B cell (primary cell): ENCODE data around the gene GPRIN2. TPM values are rescaled to one million over a fixed set of nuclear protein-coding genes. Genes with fewer than 3 reads are reported as not detected.

Experiments
- ATAC-seq: fragments of 200-7000 bp; cut with Tn5 transposase; one replicate; pipeline ENCODE4 v1.10.0; 2021; ENCODE audit warnings: low read depth, mild to moderate bottlenecking, moderate number of reproducible peaks, moderate library complexity
- CTCF ChIA-PET: fragments of 350-600 bp; sonication (Branson Sonifier 250); formaldehyde crosslinking; loops from one replicate; lab custom pipeline; 2021; ENCODE audit warnings: antibody characterized with exemption, inconsistent platforms; lab: Charles Lee
- POLR2A ChIA-PET: fragments of 350-600 bp; sonication (Branson Sonifier 250); formaldehyde crosslinking; loops from one replicate; lab custom pipeline; 2021; ENCODE audit warnings: antibody characterized with exemption; lab: Charles Lee
- DNase-seq: peaks from one replicate; pipeline ENCODE4 v3.0.0; 2013
- H2AFZ ChIP-seq: 2 replicates; pipeline ENCODE4 v1.6.1; 2012; ENCODE audit warnings: mild to moderate bottlenecking, low read depth, low read length; ENCODE audit not compliant: insufficient read depth, poor library complexity, severe bottlenecking
- H3K27ac ChIP-seq, 2 donors: 1 replicate in 1 of 2; 2 replicates in 1 of 2; pipeline ENCODE4 v1.5.1; 2012 to 2013; ENCODE audit warnings: low read length in 2 of 2, mild to moderate bottlenecking in 2 of 2, moderate library complexity in 1 of 2
- H3K27me3 ChIP-seq, 4 experiments: fragments of 200-600 bp in 1 of 4; sonication (generic) in 1 of 4; replicated peaks in 1 of 4; 1 replicate in 2 of 4; 2 replicates in 2 of 4; pipeline versions ENCODE4 v1.6.1 to v1.7.0; 2013 to 2016; ENCODE audit warnings: low read length in 3 of 4, mild to moderate bottlenecking in 2 of 4, mixed read lengths in 1 of 4, moderate library complexity in 1 of 4; ENCODE audit not compliant: insufficient read depth in 4 of 4, control insufficient read depth in 3 of 4; ENCODE audit errors: control extremely low read depth in 1 of 4
- H3K36me3 ChIP-seq, 2 experiments: replicated peaks in 1 of 2; 1 replicate in 1 of 2; 2 replicates in 1 of 2; pipeline versions ENCODE4 v1.6.1 to v1.7.1; 2013; ENCODE audit warnings: low read length in 1 of 2; ENCODE audit not compliant: insufficient read depth in 2 of 2, control insufficient read depth in 1 of 2; ENCODE audit errors: control extremely low read depth in 1 of 2, extremely low read depth in 1 of 2
- H3K4me1 ChIP-seq, 2 donors: fragments of 200-600 bp in 1 of 2; sonication (generic) in 1 of 2; 1 replicate in 1 of 2; 2 replicates in 1 of 2; pipeline versions ENCODE4 v1.5.1 to v1.6.1; 2013 to 2017; ENCODE audit warnings: low read length in 2 of 2; ENCODE audit not compliant: control insufficient read depth in 2 of 2, insufficient read depth in 2 of 2
- H3K4me2 ChIP-seq: replicated peaks from 2 replicates; pipeline ENCODE3; 2012; ENCODE audit warnings: mild to moderate bottlenecking, low read depth, low read length; ENCODE audit not compliant: poor library complexity, severe bottlenecking
- H3K4me3 ChIP-seq, 5 experiments: fragments of 200-600 bp in 1 of 5; sonication (generic) in 1 of 5; 1 replicate in 3 of 5; 2 replicates in 2 of 5; pipeline versions ENCODE4 v1.5.1 to v1.7.0; 2011 to 2016; ENCODE audit warnings: low read length in 4 of 5, mild to moderate bottlenecking in 4 of 5, low read depth in 2 of 5, control low read depth in 1 of 5, moderate library complexity in 1 of 5; ENCODE audit not compliant: insufficient read depth in 1 of 5; ENCODE audit errors: control extremely low read depth in 1 of 5, extremely low read depth in 1 of 5
- H3K79me2 ChIP-seq: fragments of 200-600 bp; sonication (generic); one replicate; pipeline ENCODE4 v1.6.0; 2016; ENCODE audit warnings: low read length; ENCODE audit not compliant: control insufficient read depth, insufficient read depth
- H3K9ac ChIP-seq: fragments of 200-600 bp; sonication (generic); 2 replicates; pipeline ENCODE4 v1.6.1; 2017; ENCODE audit warnings: mild to moderate bottlenecking, low read length, moderate library complexity
- H3K9me3 ChIP-seq, 3 donors: one replicate each; pipeline versions ENCODE4 v1.6.1 to v1.7.1; 2013; ENCODE audit warnings: low read length in 2 of 3; ENCODE audit not compliant: control insufficient read depth in 2 of 3, insufficient read depth in 1 of 3; ENCODE audit errors: control extremely low read depth in 1 of 3
- H4K20me1 ChIP-seq: 2 replicates; pipeline ENCODE4 v1.6.0; 2012; ENCODE audit warnings: mild to moderate bottlenecking, low read length; ENCODE audit not compliant: insufficient read depth, control insufficient read depth, poor library complexity, severe bottlenecking
- H3K27ac Mint-ChIP-seq: one replicate; pipeline ENCODE4 v1.8.0; 2021; ENCODE audit warnings: mixed read lengths
- H3K27me3 Mint-ChIP-seq: one replicate; pipeline ENCODE4 v1.8.0; 2021; ENCODE audit warnings: mixed read lengths
- H3K4me1 Mint-ChIP-seq: one replicate; pipeline ENCODE4 v1.8.0; 2021; ENCODE audit warnings: mixed read lengths
- H3K4me3 Mint-ChIP-seq: one replicate; pipeline ENCODE4 v1.8.0; 2021; ENCODE audit warnings: mixed read lengths
- H3K9me3 Mint-ChIP-seq: one replicate; pipeline ENCODE4 v1.8.0; 2022; ENCODE audit warnings: mixed read lengths; ENCODE audit not compliant: insufficient read depth
- EZH2 ChIP-seq: IDR thresholded peaks from 2 replicates; pipeline ENCODE4 v1.6.1; 2012; ENCODE audit warnings: borderline replicate concordance, low read depth, mild to moderate bottlenecking, moderate library complexity, low read length; ENCODE audit not compliant: insufficient read depth, poor library complexity, severe bottlenecking
- WGBS: methylation state at CpG from one replicate; pipeline ENCODE4 v1.1.5; 2013; ENCODE audit warnings: missing lambda C conversion rate; ENCODE audit not compliant: insufficient coverage; 5-methylcytosine and 5-hydroxymethylcytosine counted together
- intact Hi-C: fragments of 100-400 bp; cut with micrococcal nuclease; formaldehyde crosslinking; loops from one replicate; pipeline ENCODE4 v1.10.0; 2022
- polyA plus RNA-seq: library from polyadenylated mRNA; depleted of rRNA; stranded (reverse); fragments of >200 nt; gene quantifications from 2 replicates; pipeline ENCODE4 v1.2.3, GENCODE V29; 2012
- total RNA-seq, 2 donors: library from RNA; stranded (reverse); fragments of 120-200 nt in 1 of 2; gene quantifications; 1 replicate in 1 of 2; 2 replicates in 1 of 2; pipeline versions ENCODE4 v1.2.3 to v1.2.4, GENCODE V29; 2013 to 2022
- TF ChIP-seq, protein P1 (sequence below): fragments of 200-600 bp; IDR thresholded peaks from one replicate; pipeline ENCODE4 v1.8.0; 2022; ENCODE audit warnings: antibody characterized with exemption, mild to moderate bottlenecking

Gene GPRIN2
- total and polyA plus RNA-seq, 2 donors (not counting 1 experiment from before 2014, with no cell fraction given), result not detected

DNA sequence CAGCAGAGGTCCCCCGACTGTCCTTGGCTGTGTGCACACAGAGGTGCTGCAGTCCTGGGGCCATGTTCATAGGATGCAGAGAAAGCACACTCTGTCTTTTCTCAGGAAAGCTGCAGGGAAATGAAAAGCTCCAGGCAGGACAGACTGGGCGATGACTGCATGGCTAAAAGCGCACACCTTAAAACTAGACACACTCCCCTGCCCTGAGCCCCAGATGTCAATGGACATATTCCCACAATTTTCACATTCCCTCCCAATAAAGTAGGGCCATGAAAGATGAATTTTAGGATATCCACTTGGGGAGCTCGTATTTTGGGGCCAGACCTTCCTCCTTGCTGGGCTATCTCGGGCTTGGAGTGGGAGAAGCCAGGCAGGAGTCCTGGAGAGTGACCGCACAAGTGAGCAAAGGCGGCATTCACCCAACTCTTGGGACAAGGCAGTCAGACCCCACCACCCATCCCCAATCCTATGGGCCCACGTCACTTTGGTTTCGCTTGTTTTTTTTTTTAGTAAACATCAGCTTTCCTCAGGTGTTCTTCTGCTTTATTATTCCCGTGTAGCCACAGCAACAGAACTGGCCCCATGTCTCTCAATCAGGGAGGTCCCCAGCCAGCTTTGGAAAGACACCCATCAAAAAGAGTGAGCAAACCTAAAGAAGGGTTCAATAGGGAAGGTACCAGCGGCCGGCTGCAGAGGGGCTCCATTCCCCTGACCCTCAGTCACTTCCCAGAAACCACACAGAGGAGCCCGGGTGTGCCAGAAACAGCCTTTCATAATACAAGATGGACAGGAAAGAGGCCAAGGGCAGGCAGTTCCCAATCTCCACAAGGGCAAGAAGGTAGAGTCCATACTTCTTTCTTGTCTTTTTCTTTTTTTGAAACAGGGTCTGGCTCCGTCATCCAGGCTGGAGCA, 12.7 kb downstream of the GPRIN2 start:
- no peak overlapping the region for H3K4me2 ChIP-seq
- H3K9me3 ChIP-seq, result peaks cover 0 to 5% (median 0%) of the 10 kb centered on the region in 3 donors
- intact Hi-C loops, result no loop called here
- TF ChIP-seq EZH2, result no peak
- TF ChIP-seq, protein P1, sequence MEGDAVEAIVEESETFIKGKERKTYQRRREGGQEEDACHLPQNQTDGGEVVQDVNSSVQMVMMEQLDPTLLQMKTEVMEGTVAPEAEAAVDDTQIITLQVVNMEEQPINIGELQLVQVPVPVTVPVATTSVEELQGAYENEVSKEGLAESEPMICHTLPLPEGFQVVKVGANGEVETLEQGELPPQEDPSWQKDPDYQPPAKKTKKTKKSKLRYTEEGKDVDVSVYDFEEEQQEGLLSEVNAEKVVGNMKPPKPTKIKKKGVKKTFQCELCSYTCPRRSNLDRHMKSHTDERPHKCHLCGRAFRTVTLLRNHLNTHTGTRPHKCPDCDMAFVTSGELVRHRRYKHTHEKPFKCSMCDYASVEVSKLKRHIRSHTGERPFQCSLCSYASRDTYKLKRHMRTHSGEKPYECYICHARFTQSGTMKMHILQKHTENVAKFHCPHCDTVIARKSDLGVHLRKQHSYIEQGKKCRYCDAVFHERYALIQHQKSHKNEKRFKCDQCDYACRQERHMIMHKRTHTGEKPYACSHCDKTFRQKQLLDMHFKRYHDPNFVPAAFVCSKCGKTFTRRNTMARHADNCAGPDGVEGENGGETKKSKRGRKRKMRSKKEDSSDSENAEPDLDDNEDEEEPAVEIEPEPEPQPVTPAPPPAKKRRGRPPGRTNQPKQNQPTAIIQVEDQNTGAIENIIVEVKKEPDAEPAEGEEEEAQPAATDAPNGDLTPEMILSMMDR, result no peak
- H3K27ac Mint-ChIP-seq, result no peak overlapping the region
- no peak overlapping the region for H2AFZ ChIP-seq
- no peaks in the 10 kb centered on the region for H3K79me2 ChIP-seq
- H3K4me3 Mint-ChIP-seq, result no peak overlapping the region
- H3K4me1 Mint-ChIP-seq, result peaks cover 7% of the 10 kb centered on the region
- H3K4me1 ChIP-seq, result peaks cover 0 to 5% of the 10 kb centered on the region in 2 donors
- no peak overlapping the region for H3K9ac ChIP-seq
- POLR2A ChIA-PET, result no interaction called here
- no peak for DNase-seq
- H3K9me3 Mint-ChIP-seq, result no peaks in the 10 kb centered on the region
- H3K36me3 ChIP-seq, result no peaks in the 10 kb centered on the region
- H3K4me3 ChIP-seq, result no peak overlapping the region
- H4K20me1 ChIP-seq, result no peaks in the 10 kb centered on the region
- no peak overlapping the region for H3K27ac ChIP-seq
- H3K27me3 Mint-ChIP-seq, result peaks cover 48% of the 10 kb centered on the region
- CTCF ChIA-PET, result no interaction called here
- WGBS, result 87% methylated on average over 14 of the region's 14 CpGs
- ATAC-seq, result no peak
- peaks cover 0 to 20% (median 8%) of the 10 kb centered on the region in 4 experiments for H3K27me3 ChIP-seq
